CD4-positive, alpha-beta memory T cell (primary cell): Measurements from ENCODE around the gene HIGD1B. TPM values are rescaled to one million over a fixed set of nuclear protein-coding genes. Genes with fewer than 3 reads are reported as not detected.
"Not testable (repeated sequence)": the region's sequence is repeated elsewhere in the genome, so short reads cannot be mapped to it uniquely, and the experiment has no call there.

Experiments used
- CTCF ChIA-PET: fragments of 350-600 bp; sonication (Branson Sonifier 250); formaldehyde crosslinking; loops from one replicate; lab custom pipeline; 2021; ENCODE audit warnings: inconsistent platforms; ENCODE audit not compliant: partially characterized antibody; lab: Charles Lee
- POLR2A ChIA-PET: fragments of 350-600 bp; sonication (Branson Sonifier 250); formaldehyde crosslinking; loops from one replicate; lab custom pipeline; 2021; ENCODE audit not compliant: partially characterized antibody; lab: Charles Lee
- DNase-seq, 5 donors: peaks; one replicate each; pipeline versions ENCODE4 v3.0.0 to v3.0.0-alpha.2; 2020 to 2022; ENCODE audit warnings: mixed read lengths in 1 of 5
- H3K27ac ChIP-seq: one replicate; pipeline ENCODE4 v1.7.0; 2013; ENCODE audit warnings: low read depth, low read length
- H3K27me3 ChIP-seq: 2 replicates; pipeline ENCODE4 v1.7.0; 2013; ENCODE audit warnings: mild to moderate bottlenecking, low read length, moderate library complexity; ENCODE audit not compliant: insufficient read depth
- H3K36me3 ChIP-seq: 2 replicates; pipeline ENCODE4 v1.7.0; 2013; ENCODE audit warnings: mild to moderate bottlenecking, low read length, moderate library complexity; ENCODE audit not compliant: insufficient read depth
- H3K4me1 ChIP-seq: 2 replicates; pipeline ENCODE4 v1.7.0; 2013; ENCODE audit warnings: mild to moderate bottlenecking, low read length, moderate library complexity; ENCODE audit not compliant: insufficient read depth
- H3K4me3 ChIP-seq, 2 donors: one replicate each; pipeline ENCODE4 v1.7.0; 2013; ENCODE audit warnings: low read length in 2 of 2, mild to moderate bottlenecking in 1 of 2
- H3K9me3 ChIP-seq, 2 donors: one replicate each; pipeline ENCODE4 v1.7.0; 2013; ENCODE audit warnings: low read length in 2 of 2, control low read depth in 1 of 2; ENCODE audit not compliant: control insufficient read depth in 1 of 2
- H3K27ac Mint-ChIP-seq, 7 donors: one replicate each; pipeline ENCODE4 v1.8.0; 2020 to 2021; ENCODE audit warnings: mixed read lengths in 7 of 7, mild to moderate bottlenecking in 6 of 7, inconsistent platforms in 3 of 7, moderate library complexity in 3 of 7
- H3K27me3 Mint-ChIP-seq, 2 donors: one replicate each; pipeline ENCODE4 v1.8.0; 2020 to 2021; ENCODE audit warnings: mixed read lengths in 2 of 2
- H3K36me3 Mint-ChIP-seq, 2 donors: one replicate each; pipeline ENCODE4 v1.8.0; 2020 to 2021; ENCODE audit warnings: mixed read lengths in 2 of 2, inconsistent platforms in 1 of 2, mild to moderate bottlenecking in 1 of 2
- H3K4me1 Mint-ChIP-seq, 4 donors: one replicate each; pipeline ENCODE4 v1.8.0; 2020 to 2021; ENCODE audit warnings: mixed read lengths in 4 of 4, mild to moderate bottlenecking in 1 of 4
- H3K4me3 Mint-ChIP-seq, 8 donors: one replicate each; pipeline ENCODE4 v1.8.0; 2020 to 2021; ENCODE audit warnings: mixed read lengths in 8 of 8, mild to moderate bottlenecking in 7 of 8, moderate library complexity in 6 of 8, inconsistent platforms in 3 of 8
- H3K9me3 Mint-ChIP-seq, 8 donors: one replicate each; pipeline ENCODE4 v1.8.0; 2020 to 2021; ENCODE audit warnings: mixed read lengths in 8 of 8, mild to moderate bottlenecking in 5 of 8, inconsistent platforms in 3 of 8, moderate library complexity in 1 of 8
- intact Hi-C: fragments of 100-400 bp; cut with micrococcal nuclease; formaldehyde crosslinking; loops from one replicate; pipeline ENCODE4 v1.15.1; 2023
- polyA plus RNA-seq, 2 donors: library from polyadenylated mRNA; unstranded; fragments of 300-500 nt; fragmentation: Illumina TruSeq; gene quantifications; one replicate each; pipeline ENCODE4 v1.2.3, GENCODE V29; 2021
- total RNA-seq, 2 experiments: library from RNA; stranded (reverse); gene quantifications; one replicate each; pipeline ENCODE4 v1.2.3, GENCODE V29; 2021

HIGD1B gene
- total and polyA plus RNA-seq, 4 experiments from 2014 or later, result not detected

DNA sequence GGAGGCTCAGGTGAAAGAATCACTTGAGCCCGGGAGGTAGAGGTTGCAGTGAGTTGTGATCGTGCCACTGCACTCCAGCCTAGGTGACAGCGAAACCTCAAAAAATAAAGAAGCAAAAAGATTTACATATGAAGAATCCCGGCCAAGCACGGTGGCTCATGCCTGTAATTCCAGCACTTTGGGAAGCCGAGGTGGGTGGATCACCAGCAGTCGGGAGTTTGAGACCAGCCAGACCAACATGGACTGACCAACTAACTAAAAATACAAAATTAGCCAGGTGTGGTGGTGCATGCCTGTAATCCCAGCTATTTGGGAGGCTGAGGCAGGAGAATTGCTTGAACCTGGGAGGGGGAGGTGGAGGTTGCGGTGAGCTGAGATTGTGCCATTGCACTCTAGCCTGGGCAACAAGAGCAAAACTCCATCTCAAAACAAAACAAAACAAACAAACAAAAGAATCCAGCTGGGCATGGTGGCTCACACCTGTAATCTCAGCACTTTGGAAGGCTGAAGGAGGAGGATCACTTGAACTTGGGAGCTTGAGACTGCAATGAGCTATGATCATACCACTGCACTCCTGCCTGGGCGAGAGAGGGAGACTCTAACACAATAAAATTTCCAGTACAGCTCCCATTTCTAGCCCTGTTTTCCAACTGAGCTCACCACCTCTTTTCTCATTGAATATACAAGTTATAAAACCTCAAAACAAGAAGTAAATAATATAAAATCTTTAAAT is 38.9 kb upstream of the HIGD1B start:
- H3K9me3 ChIP-seq, H3K36me3 ChIP-seq, POLR2A ChIA-PET, H3K4me3 Mint-ChIP-seq, H3K27ac ChIP-seq, H3K4me3 ChIP-seq, DNase-seq, H3K27ac Mint-ChIP-seq, H3K4me1 Mint-ChIP-seq, H3K9me3 Mint-ChIP-seq, H3K27me3 ChIP-seq, intact Hi-C loops, H3K36me3 Mint-ChIP-seq, H3K4me1 ChIP-seq: not testable (repeated sequence)
- CTCF ChIA-PET, result interaction anchor here (0.8 kb wide), 1 partner anchor 54 kb away, joined by 4 read pairs; no protein-coding TSS in a partner anchor
- H3K27me3 Mint-ChIP-seq, result peaks cover 9 to 38% of the 10 kb centered on the region in 2 donors

DNA sequence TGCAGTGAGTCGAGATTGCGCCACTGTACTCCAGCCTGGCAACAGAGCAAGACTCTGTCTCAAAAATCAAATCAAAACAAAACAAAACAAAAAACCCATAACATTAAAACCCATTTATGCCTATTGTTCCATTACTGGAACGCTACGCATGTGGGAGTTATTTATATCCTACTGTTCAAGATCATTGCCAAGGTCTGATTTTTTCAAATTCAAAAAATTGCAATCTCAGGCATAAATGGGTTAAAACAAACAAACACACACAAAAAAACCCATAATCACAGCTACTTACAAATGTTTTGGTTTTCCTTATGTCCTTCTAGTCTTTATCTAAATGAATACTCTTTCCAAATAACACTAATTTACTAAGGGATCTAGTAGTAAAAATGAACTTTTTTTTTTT is 35.4 kb upstream of the HIGD1B start:
- Histone ChIP-seq H3K4me3 (no peak overlapping the region), H3K36me3 (no peaks in the 10 kb centered on the region), H3K9me3 (no peaks in the 10 kb centered on the region), H3K4me1 (no peaks in the 10 kb centered on the region), H3K27me3 (no peaks in the 10 kb centered on the region), H3K27ac (no peak overlapping the region)
- H3K27ac Mint-ChIP-seq, result no peak overlapping the region
- no peaks in the 10 kb centered on the region for H3K36me3 Mint-ChIP-seq
- H3K4me3 Mint-ChIP-seq, result no peak overlapping the region
- DNase-seq, result no peak
- CTCF ChIA-PET, result no interaction called here
- H3K4me1 Mint-ChIP-seq, result no peaks in the 10 kb centered on the region
- peaks cover 4 to 20% of the 10 kb centered on the region in 2 donors for H3K27me3 Mint-ChIP-seq
- no peaks in the 10 kb centered on the region for H3K9me3 Mint-ChIP-seq
- POLR2A ChIA-PET, result no interaction called here
- intact Hi-C loops, result no loop called here

DNA sequence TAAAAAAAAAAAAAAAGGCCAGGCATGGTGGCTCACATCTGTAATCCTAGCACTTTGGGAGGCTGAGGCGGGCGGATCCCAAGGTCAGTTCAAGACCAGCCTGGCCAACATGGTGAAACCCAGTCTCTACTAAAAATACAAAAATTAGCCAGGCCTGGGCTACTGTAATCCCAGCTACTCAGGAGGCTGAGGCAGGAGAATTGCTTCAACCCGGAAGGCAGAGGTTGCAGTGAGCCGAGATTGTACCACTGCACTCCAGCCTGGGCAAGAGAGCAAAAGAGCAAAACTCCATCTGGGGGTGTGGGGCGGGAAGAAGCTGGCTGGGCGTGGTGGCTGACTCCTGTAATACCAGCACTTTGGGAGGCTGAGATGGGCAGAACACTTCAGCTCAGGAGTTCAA is 29.2 kb upstream of the HIGD1B start:
- H3K4me3 Mint-ChIP-seq, H3K27ac ChIP-seq, H3K36me3 Mint-ChIP-seq, intact Hi-C loops, H3K9me3 Mint-ChIP-seq, DNase-seq, H3K4me3 ChIP-seq, CTCF ChIA-PET, H3K9me3 ChIP-seq, H3K27me3 ChIP-seq, H3K27ac Mint-ChIP-seq, POLR2A ChIA-PET, H3K4me1 ChIP-seq, H3K4me1 Mint-ChIP-seq, H3K36me3 ChIP-seq: not testable (repeated sequence)
- H3K27me3 Mint-ChIP-seq, result peaks cover 12 to 15% of the 10 kb centered on the region in 2 donors

DNA sequence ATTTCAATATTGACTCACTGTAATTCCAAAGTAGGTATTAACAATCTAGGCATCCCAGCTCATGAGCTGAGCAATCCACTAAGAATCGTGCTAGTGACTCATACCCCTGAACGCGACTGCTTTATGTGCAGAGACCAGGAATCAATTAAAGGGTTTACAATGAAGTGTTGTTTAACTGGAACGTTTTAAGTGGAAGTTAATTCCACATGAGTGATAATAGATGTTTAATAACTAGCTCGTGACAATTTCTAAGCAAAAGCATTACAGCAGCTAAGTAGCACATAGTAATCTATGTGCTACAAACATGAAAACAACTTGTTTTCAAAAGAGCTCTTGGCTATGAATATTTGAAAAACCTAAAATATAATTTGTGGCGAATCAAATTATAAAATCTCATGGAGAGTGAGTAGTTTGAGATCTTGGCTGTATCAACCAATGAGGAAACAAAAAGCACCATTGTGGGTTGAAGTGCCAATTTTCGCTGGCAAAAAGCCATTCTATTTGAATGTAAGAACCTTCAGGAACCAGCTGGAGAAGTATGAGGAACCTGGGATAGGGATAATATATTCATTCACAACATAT is 27.0 kb upstream of the HIGD1B start:
- Mint-ChIP-seq H3K9me3 (no peaks in the 10 kb centered on the region), H3K27ac (no peak overlapping the region), H3K36me3 (no peaks in the 10 kb centered on the region), H3K4me3 (no peak overlapping the region), H3K27me3 (peaks cover 12 to 13% of the 10 kb centered on the region in 2 donors), H3K4me1 (no peaks in the 10 kb centered on the region)
- H3K4me3 ChIP-seq, result no peak overlapping the region
- POLR2A ChIA-PET, result no interaction called here
- no peaks in the 10 kb centered on the region for H3K9me3 ChIP-seq
- DNase-seq, result no peak
- no peaks in the 10 kb centered on the region for H3K36me3 ChIP-seq
- intact Hi-C loops, result no loop called here
- CTCF ChIA-PET, result interaction anchor here (1.3 kb wide), 1 partner anchor 42 kb away, joined by 6 read pairs; no protein-coding TSS in a partner anchor
- no peaks in the 10 kb centered on the region for H3K27me3 ChIP-seq
- no peak overlapping the region for H3K27ac ChIP-seq
- no peaks in the 10 kb centered on the region for H3K4me1 ChIP-seq

DNA sequence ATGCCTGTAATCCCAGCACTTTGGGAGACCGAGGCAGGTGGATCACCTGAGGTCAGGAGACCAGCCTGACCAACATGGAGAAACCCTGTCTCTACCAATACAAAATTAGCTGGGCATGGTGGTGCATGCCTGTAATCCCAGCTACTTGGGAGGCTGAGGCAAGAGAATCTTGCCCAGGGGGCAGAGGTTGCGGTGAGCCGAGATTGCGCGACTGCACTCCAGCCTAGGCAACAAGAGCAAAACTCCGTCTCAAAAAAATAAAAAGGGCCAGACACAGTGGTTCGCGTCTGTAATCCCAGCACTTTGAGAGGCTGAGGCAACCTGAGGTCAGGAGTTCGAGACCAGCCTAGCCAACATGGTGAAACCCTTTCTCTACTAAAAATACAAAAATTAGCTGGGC is 22.4 kb upstream of the HIGD1B start:
- CTCF ChIA-PET, H3K36me3 Mint-ChIP-seq, POLR2A ChIA-PET: not testable (repeated sequence)

DNA sequence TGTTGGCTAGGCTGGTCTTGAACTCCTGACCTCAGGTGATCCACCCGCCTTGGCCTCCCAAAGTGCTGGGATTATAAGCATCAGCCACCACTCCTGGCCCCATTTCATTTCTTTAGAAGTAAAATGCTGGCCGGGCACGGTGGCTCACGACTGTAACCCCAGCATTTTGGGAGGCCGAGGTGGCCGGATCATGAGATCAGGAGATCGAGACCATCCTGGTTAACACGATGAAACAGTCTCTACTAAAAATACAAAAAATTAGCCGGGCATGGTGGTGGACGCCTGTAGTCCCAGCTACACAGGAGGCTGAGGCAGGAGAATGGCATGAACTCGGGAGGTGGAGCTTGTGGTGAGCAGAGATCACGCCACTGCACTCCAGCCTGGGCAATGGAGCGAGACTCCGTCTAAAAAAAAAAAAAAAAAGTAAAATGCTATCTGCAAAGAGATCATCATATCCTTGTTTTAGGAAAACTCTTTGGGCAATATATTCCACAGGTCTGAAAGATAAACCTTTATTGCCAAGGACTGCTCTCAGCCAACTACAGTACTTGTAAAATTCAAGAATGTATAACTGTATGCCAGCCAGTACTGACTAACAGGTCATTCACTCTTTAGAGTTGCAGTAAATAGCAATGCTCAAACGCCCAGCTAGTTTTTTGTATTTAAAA is 21.4 kb upstream of the HIGD1B start:
- Histone ChIP-seq H3K27me3 (peaks cover 41% of the 10 kb centered on the region), H3K36me3 (no peaks in the 10 kb centered on the region), H3K9me3 (no peaks in the 10 kb centered on the region), H3K4me1 (peaks cover 16% of the 10 kb centered on the region), H3K27ac (no peak overlapping the region), H3K4me3 (no peak overlapping the region)
- no peaks in the 10 kb centered on the region for H3K36me3 Mint-ChIP-seq
- H3K4me3 Mint-ChIP-seq, result no peak overlapping the region
- peaks cover 20 to 36% of the 10 kb centered on the region in 2 donors for H3K27me3 Mint-ChIP-seq
- no peak overlapping the region for H3K27ac Mint-ChIP-seq
- peaks cover 8 to 15% (median 10%) of the 10 kb centered on the region in 4 donors for H3K4me1 Mint-ChIP-seq
- ChIA-PET POLR2A (no interaction called here), CTCF (interaction anchor here (0.8 to 1.6 kb wide), 2 partner anchors 28 to 52 kb away, joined by 3 read pairs; no protein-coding TSS in a partner anchor)
- DNase-seq, result no peak
- intact Hi-C loops, result no loop called here
- no peaks in the 10 kb centered on the region for H3K9me3 Mint-ChIP-seq

More for the DNA sequence above, 22.4 kb upstream of the HIGD1B start:
- H3K9me3 ChIP-seq, H3K36me3 ChIP-seq, intact Hi-C loops, DNase-seq, H3K27ac Mint-ChIP-seq, H3K9me3 Mint-ChIP-seq, H3K4me3 ChIP-seq, H3K4me3 Mint-ChIP-seq, H3K27ac ChIP-seq: not testable (repeated sequence)
- H3K27me3 ChIP-seq, result peaks cover 33% of the 10 kb centered on the region
- peaks cover 26 to 38% of the 10 kb centered on the region in 2 donors for H3K27me3 Mint-ChIP-seq
- H3K4me1 ChIP-seq, result peaks cover 10% of the 10 kb centered on the region
- peaks cover 5 to 12% (median 9%) of the 10 kb centered on the region in 4 donors for H3K4me1 Mint-ChIP-seq

DNA sequence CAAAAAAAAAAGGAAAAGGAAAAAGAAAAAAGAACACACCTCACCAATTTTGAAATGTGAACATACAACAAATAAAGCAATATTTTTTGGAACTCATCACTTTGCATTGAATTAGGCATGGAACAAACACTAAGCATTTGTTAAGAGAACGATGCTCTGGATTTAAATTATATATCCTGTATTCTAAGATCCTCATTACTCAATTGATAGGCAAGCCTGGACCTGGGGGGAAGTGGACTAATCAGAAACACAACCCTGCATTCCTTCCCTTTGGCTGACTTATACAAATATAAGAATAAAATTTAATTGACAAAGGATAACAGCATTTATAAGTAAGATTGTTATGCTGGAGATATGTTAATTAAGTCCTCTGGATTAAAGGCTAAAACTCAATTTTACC is 19.8 kb upstream of the HIGD1B start:
- Mint-ChIP-seq H3K9me3 (no peaks in the 10 kb centered on the region), H3K4me1 (peaks cover 8 to 15% (median 10%) of the 10 kb centered on the region in 4 donors), H3K4me3 (no peak overlapping the region), H3K36me3 (no peaks in the 10 kb centered on the region), H3K27me3 (peaks cover 25 to 43% of the 10 kb centered on the region in 2 donors), H3K27ac (no peak overlapping the region)
- Histone ChIP-seq H3K36me3 (no peaks in the 10 kb centered on the region), H3K27ac (no peak overlapping the region), H3K9me3 (no peaks in the 10 kb centered on the region), H3K4me1 (peaks cover 16% of the 10 kb centered on the region), H3K4me3 (no peak overlapping the region), H3K27me3 (peaks cover 49% of the 10 kb centered on the region)
- no peak for DNase-seq
- intact Hi-C loops, result no loop called here
- ChIA-PET CTCF (no interaction called here), POLR2A (no interaction called here)
